Hepatocyte (in vitro differentiated cells): Measurements from ENCODE around the gene NAP1L1. TPM values are rescaled to one million over a fixed set of nuclear protein-coding genes. Genes with fewer than 3 reads are reported as not detected.

ENCODE experiments used
- DNase-seq: peaks from one replicate; pipeline ENCODE4 v3.0.0-alpha.2; 2016; ENCODE audit warnings: low spot score
- H2AFZ ChIP-seq: fragments of 200-600 bp; sonication (generic); 2 replicates; pipeline ENCODE4 v1.6.0; 2016; ENCODE audit warnings: antibody characterized with exemption, mild to moderate bottlenecking
- H3K27ac ChIP-seq: fragments of 200-600 bp; sonication (generic); 2 replicates; pipeline ENCODE4 v1.5.1; 2016; ENCODE audit warnings: mild to moderate bottlenecking
- H3K27me3 ChIP-seq: fragments of 200-600 bp; sonication (generic); 2 replicates; pipeline ENCODE4 v1.6.1; 2016
- H3K36me3 ChIP-seq: fragments of 200-600 bp; sonication (generic); replicated peaks from 2 replicates; pipeline ENCODE4 v1.5.1; 2016; ENCODE audit warnings: low read depth; ENCODE audit not compliant: insufficient read depth
- H3K4me1 ChIP-seq: fragments of 200-600 bp; sonication (generic); 2 replicates; pipeline ENCODE4 v1.5.1; 2016; ENCODE audit warnings: mild to moderate bottlenecking, moderate library complexity; ENCODE audit not compliant: insufficient read depth
- H3K4me2 ChIP-seq: fragments of 200-600 bp; sonication (generic); 2 replicates; pipeline ENCODE4 v1.6.0; 2016
- H3K4me3 ChIP-seq: fragments of 200-600 bp; sonication (generic); 2 replicates; pipeline ENCODE4 v1.5.1; 2016; ENCODE audit warnings: mild to moderate bottlenecking
- H3K79me2 ChIP-seq: fragments of 200-600 bp; sonication (generic); 2 replicates; pipeline ENCODE4 v1.6.0; 2017; ENCODE audit warnings: mild to moderate bottlenecking
- H3K9me2 ChIP-seq: fragments of 200-600 bp; sonication (generic); replicated peaks from 2 replicates; pipeline ENCODE4 v1.6.0; 2017; ENCODE audit warnings: mild to moderate bottlenecking; ENCODE audit not compliant: insufficient read depth
- H3K9me3 ChIP-seq: fragments of 200-600 bp; sonication (generic); 2 replicates; pipeline ENCODE4 v1.5.1; 2016; ENCODE audit warnings: low read depth, mild to moderate bottlenecking
- H4K20me1 ChIP-seq: fragments of 200-600 bp; sonication (generic); 2 replicates; pipeline ENCODE4 v1.6.0; 2016; ENCODE audit warnings: mild to moderate bottlenecking; ENCODE audit not compliant: insufficient read depth, poor library complexity, severe bottlenecking
- CTCF ChIP-seq: fragments of 200-600 bp; sonication (generic); IDR thresholded peaks from 2 replicates; pipeline ENCODE4 v1.5.1; 2016; ENCODE audit warnings: antibody characterized with exemption, mild to moderate bottlenecking; ENCODE audit not compliant: poor library complexity
- EZH2 ChIP-seq: fragments of 200-600 bp; sonication (generic); IDR thresholded peaks from 2 replicates; pipeline ENCODE4 v1.6.1; 2016; ENCODE audit warnings: antibody characterized with exemption, mild to moderate bottlenecking, borderline replicate concordance
- EZH2phosphoT487 ChIP-seq: fragments of 200-600 bp; sonication (generic); IDR thresholded peaks from one replicate; pipeline ENCODE4 v1.6.1; 2018; ENCODE audit warnings: antibody characterized with exemption, mild to moderate bottlenecking, low read depth, moderate library complexity; ENCODE audit not compliant: unreplicated experiment, severe bottlenecking
- WGBS: methylation state at CpG from one replicate; pipeline ENCODE4 v1.1.6; 2016; ENCODE audit warnings: low lambda C conversion rate; ENCODE audit errors: missing lambda C conversion rate; 5-methylcytosine and 5-hydroxymethylcytosine counted together
- polyA plus RNA-seq: library from polyadenylated mRNA; unstranded; fragments of >200 nt; fragmentation: Nextera tagmentation; extraction: Ambion mirVana; gene quantifications from 2 replicates; pipeline ENCODE4 v1.2.1, GENCODE V29; 2016
- total RNA-seq: library from RNA; depleted of rRNA; stranded (reverse); fragments of >200 nt; gene quantifications from 2 replicates; pipeline ENCODE4 v1.2.3, GENCODE V29; 2014

The NAP1L1 gene
- total and polyA plus RNA-seq, 2 experiments from 2014 or later: 117 to 352 TPM

- no peaks in the 10 kb centered on the region for H4K20me1 ChIP-seq
- H3K9me2 ChIP-seq: no peaks in the 10 kb centered on the region
- no peak for DNase-seq
- H2AFZ ChIP-seq: no peak overlapping the region
- no peaks in the 10 kb centered on the region for H3K79me2 ChIP-seq
- H3K9me3 ChIP-seq: no peaks in the 10 kb centered on the region
- no peaks in the 10 kb centered on the region for H3K27me3 ChIP-seq
- no peaks in the 10 kb centered on the region for H3K36me3 ChIP-seq
- H3K4me1 ChIP-seq: no peaks in the 10 kb centered on the region
- no peak overlapping the region for H3K4me2 ChIP-seq
- H3K4me3 ChIP-seq: no peak overlapping the region
- no peak overlapping the region for H3K27ac ChIP-seq
- TF ChIP-seq EZH2 (no peak), EZH2phosphoT487 (no peak), CTCF (no peak)
- WGBS: 98% methylated on average over 2 of the region's 2 CpGs
Observed at GRCh38 chr12:76041406-76041805, 43.1 kb downstream of the NAP1L1 start.

- H3K9me2 ChIP-seq: no peaks in the 10 kb centered on the region
- H2AFZ ChIP-seq: no peak overlapping the region
- no peak overlapping the region for H3K4me3 ChIP-seq
- no peak for DNase-seq
- WGBS: 94% methylated on average over 4 of the region's 4 CpGs
- peaks cover 3% of the 10 kb centered on the region for H3K79me2 ChIP-seq
- H4K20me1 ChIP-seq: no peaks in the 10 kb centered on the region
- H3K36me3 ChIP-seq: no peaks in the 10 kb centered on the region
- no peak overlapping the region for H3K4me2 ChIP-seq
- TF ChIP-seq EZH2phosphoT487 (no peak), CTCF (no peak), EZH2 (no peak)
- no peaks in the 10 kb centered on the region for H3K4me1 ChIP-seq
- H3K27me3 ChIP-seq: no peaks in the 10 kb centered on the region
- no peaks in the 10 kb centered on the region for H3K9me3 ChIP-seq
- no peak overlapping the region for H3K27ac ChIP-seq
Observed at GRCh38 chr12:76040461-76040860, 44.0 kb downstream of the NAP1L1 start.

GRCh38 chr12:76038176-76038575 is 46.3 kb downstream of the NAP1L1 start:
- TF ChIP-seq EZH2phosphoT487 (no peak), CTCF (no peak), EZH2 (no peak)
- no peak overlapping the region for H3K4me2 ChIP-seq
- WGBS: 36% methylated on average over 2 of the region's 2 CpGs

More at GRCh38 chr12:76038176-76038575, 46.3 kb downstream of the NAP1L1 start:
- H3K9me3 ChIP-seq: no peaks in the 10 kb centered on the region
- H2AFZ ChIP-seq: no peak overlapping the region
- H3K36me3 ChIP-seq: no peaks in the 10 kb centered on the region
- no peaks in the 10 kb centered on the region for H3K4me1 ChIP-seq
- H4K20me1 ChIP-seq: no peaks in the 10 kb centered on the region
- H3K4me3 ChIP-seq: no peak overlapping the region
- H3K27ac ChIP-seq: no peak overlapping the region
- no peak for DNase-seq
- no peaks in the 10 kb centered on the region for H3K27me3 ChIP-seq
- no peaks in the 10 kb centered on the region for H3K9me2 ChIP-seq
- peaks cover 11% of the 10 kb centered on the region for H3K79me2 ChIP-seq
